Brain microvascular endothelial cell (primary cell): ENCODE measurements around the gene B9D1.
"Not testable (repeated sequence)": the region's sequence is repeated elsewhere in the genome, so short reads cannot be mapped to it uniquely, and the experiment has no call there.

Source experiments
- DNase-seq: peaks from one replicate; pipeline ENCODE4 v3.0.0-alpha.2; 2020
- H3K27ac ChIP-seq: fragments of 250-450 bp; sonication (Bioruptor Pico); 2 replicates; pipeline ENCODE4 v1.5.1; 2020; ENCODE audit warnings: mild to moderate bottlenecking, moderate library complexity
- H3K27me3 ChIP-seq: fragments of 250-450 bp; sonication (Bioruptor Pico); replicated peaks from 2 replicates; pipeline ENCODE4 v1.5.1; 2020; ENCODE audit warnings: mild to moderate bottlenecking
- H3K36me3 ChIP-seq: fragments of 250-450 bp; sonication (Bioruptor Pico); replicated peaks from 2 replicates; pipeline ENCODE4 v1.5.1; 2020; ENCODE audit warnings: mild to moderate bottlenecking
- H3K4me3 ChIP-seq: 2 replicates; pipeline ENCODE4 v1.5.1; 2011; ENCODE audit warnings: low read depth, mild to moderate bottlenecking, control low read depth, low read length, moderate library complexity
- CTCF ChIP-seq: IDR thresholded peaks from 2 replicates; pipeline ENCODE4 v1.5.1; 2011; ENCODE audit warnings: low read depth, mild to moderate bottlenecking, moderate library complexity, low read length, control low read depth, inconsistent platforms; ENCODE audit errors: missing control alignments
- in situ Hi-C: cut with HindIII; loops from 2 replicates; pipeline ENCODE4 v1.10.0; 2017; ENCODE audit warnings: low sequenced_read_pairs, low pct_ligation_motif_present

Gene B9D1

GRCh38 chr17:19354748-19355147 is 7.8 kb downstream of the B9D1 start:
- H3K4me3 ChIP-seq = no peak overlapping the region
- no peak for DNase-seq
- no peaks in the 10 kb centered on the region for H3K27me3 ChIP-seq
- H3K36me3 ChIP-seq = peaks cover 3% of the 10 kb centered on the region
- no peak for TF ChIP-seq CTCF
- H3K27ac ChIP-seq = no peak overlapping the region
- in situ Hi-C loops = no loop called here

DNA sequence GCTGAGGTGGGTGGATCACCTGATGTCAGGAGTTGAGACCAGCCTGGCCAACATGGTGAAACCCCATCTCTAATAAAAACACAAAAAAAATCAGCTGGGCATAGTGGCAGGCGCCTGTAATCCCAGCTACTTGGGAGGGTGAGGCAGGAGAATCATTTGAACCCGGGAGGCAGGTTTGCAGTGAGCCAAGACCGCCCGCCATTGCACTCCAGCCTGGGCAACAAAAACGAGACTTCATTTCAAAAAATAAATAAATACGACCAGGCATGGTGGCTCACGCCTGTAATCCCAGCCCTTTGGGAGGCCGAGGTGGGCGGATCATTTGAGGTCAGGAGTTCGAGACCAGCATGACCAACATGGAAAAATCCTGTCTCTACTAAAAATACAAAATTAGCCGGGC is 9.1 kb downstream of the B9D1 start:
- DNase-seq, in situ Hi-C loops, H3K27me3 ChIP-seq, H3K4me3 ChIP-seq, H3K36me3 ChIP-seq, H3K27ac ChIP-seq: not testable (repeated sequence)

DNA sequence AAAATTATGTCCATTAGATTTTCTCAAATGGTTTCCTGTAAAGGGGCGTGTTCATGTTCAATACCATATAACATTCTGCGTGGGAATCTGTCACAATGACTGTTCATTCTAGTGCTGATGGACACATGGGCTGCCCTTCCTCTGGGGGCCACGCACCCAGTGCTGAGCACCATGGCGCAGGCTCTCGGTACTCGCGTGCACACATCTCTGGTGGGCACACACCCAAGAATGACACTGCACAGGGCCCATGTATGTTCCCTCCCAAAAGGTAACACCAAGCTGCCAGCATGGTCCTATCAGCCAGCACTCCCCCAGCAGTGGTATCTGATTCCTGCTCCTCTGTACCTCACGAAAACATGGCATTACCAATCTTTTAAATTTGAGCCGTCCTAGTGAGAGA is 13.7 kb downstream of the B9D1 start:
- in situ Hi-C loops = no loop called here
- H3K4me3 ChIP-seq = no peak overlapping the region
- DNase-seq = no peak
- no peak for TF ChIP-seq CTCF
- no peak overlapping the region for H3K27ac ChIP-seq
- H3K36me3 ChIP-seq = no peaks in the 10 kb centered on the region
- H3K27me3 ChIP-seq = no peaks in the 10 kb centered on the region

- Histone ChIP-seq H3K36me3 (no peaks in the 10 kb centered on the region), H3K4me3 (no peak overlapping the region), H3K27me3 (no peaks in the 10 kb centered on the region), H3K27ac (no peak overlapping the region)
- TF ChIP-seq CTCF = no peak
- no peak for DNase-seq
- in situ Hi-C loops = no loop called here
Measured at GRCh38 chr17:19348081-19348650, 14.4 kb downstream of the B9D1 start.

GRCh38 chr17:19347323-19348080 is 15.0 kb downstream of the B9D1 start:
- no peak for TF ChIP-seq CTCF
- Histone ChIP-seq H3K27me3 (no peaks in the 10 kb centered on the region), H3K4me3 (no peak overlapping the region), H3K36me3 (no peaks in the 10 kb centered on the region), H3K27ac (peak overlapping the region; percentile 41)
- DNase-seq = no peak
- in situ Hi-C loops = no loop called here

DNA sequence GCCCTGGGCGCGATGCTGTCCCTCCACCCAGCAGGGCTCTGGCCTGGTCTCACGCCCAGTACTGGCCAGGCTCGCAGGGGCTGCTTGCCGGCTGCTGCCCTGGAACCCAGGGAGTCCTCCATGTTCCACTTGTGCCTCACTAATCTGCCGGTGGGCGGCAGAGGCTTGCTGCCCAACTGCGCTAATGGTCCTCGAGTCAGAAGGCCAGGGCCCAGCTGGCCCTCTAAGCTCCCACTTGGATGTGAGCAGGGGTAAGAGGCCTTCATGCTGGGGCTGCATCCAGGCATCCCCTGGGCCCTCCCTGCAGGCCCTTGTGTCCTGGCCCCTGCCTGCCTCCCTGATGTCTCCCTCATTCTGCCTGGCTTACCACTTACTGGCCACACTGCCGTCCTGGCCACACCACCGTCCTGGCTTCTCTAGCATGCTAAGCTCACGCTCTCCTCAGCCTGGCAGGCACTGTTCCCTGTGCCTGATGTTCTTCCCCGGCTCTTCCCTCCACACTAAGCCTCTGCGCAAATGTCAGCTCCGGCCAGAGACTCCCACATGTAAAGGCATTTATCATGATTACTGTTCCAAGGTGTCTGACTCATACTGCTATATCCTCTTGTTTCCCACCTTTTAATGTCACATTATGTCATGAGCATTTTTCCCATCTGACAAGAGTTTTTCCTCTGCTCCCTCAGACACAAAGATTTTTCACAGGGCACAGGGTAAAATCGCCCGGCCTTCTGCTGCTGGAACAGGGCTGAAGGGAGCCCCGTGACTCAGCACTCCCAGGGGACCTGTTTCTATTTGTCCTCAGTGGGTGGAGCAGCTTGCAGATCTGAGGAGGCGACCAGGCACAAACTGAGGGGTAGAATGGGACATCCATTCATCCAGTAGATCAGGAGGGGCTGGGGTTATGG is 15.9 kb downstream of the B9D1 start:
- no peak for TF ChIP-seq CTCF
- no peak overlapping the region for H3K4me3 ChIP-seq
- H3K36me3 ChIP-seq = no peaks in the 10 kb centered on the region
- in situ Hi-C loops = no loop called here
- H3K27me3 ChIP-seq = no peaks in the 10 kb centered on the region
- peak overlapping the region; percentile 41 for H3K27ac ChIP-seq
- peak; percentile 85 for DNase-seq
